H9 (cell line): ENCODE results near the gene KIF9. TPM values are rescaled to one million over a fixed set of nuclear protein-coding genes. Genes with fewer than 3 reads are reported as not detected.

Experiments
- DNase-seq: peaks from one replicate; pipeline ENCODE4 v3.0.0-alpha.2; 2017
- H2AFZ ChIP-seq: one replicate; pipeline ENCODE4 v1.6.1; 2013; ENCODE audit warnings: mild to moderate bottlenecking, low read length, control low read depth, moderate library complexity
- H2AK5ac ChIP-seq: 2 replicates; pipeline ENCODE4 v1.6.1; 2013; ENCODE audit warnings: low read length, control low read depth, mixed read lengths; ENCODE audit not compliant: insufficient read length
- H2BK120ac ChIP-seq: one replicate; pipeline ENCODE4 v1.6.1; 2013; ENCODE audit warnings: low read depth, mild to moderate bottlenecking, low read length, control low read depth, inconsistent platforms; ENCODE audit not compliant: poor library complexity, severe bottlenecking
- H2BK12ac ChIP-seq: 2 replicates; pipeline ENCODE4 v1.6.1; 2013; ENCODE audit warnings: low read length, control low read depth, mixed read lengths, low read depth; ENCODE audit not compliant: insufficient read length
- H2BK15ac ChIP-seq: 2 replicates; pipeline ENCODE4 v1.6.1; 2013; ENCODE audit warnings: low read depth, low read length, control low read depth
- H2BK20ac ChIP-seq: one replicate; pipeline ENCODE4 v1.6.1; 2013; ENCODE audit warnings: low read depth, mild to moderate bottlenecking, low read length, control low read depth, inconsistent platforms; ENCODE audit not compliant: poor library complexity, severe bottlenecking
- H2BK5ac ChIP-seq: 2 replicates; pipeline ENCODE4 v1.6.1; 2013; ENCODE audit warnings: low read length, control low read depth, mixed read lengths; ENCODE audit not compliant: insufficient read length
- H3K14ac ChIP-seq: 2 replicates; pipeline ENCODE4 v1.6.1; 2013; ENCODE audit warnings: low read length, control low read depth; ENCODE audit not compliant: insufficient read depth
- H3K18ac ChIP-seq: 2 replicates; pipeline ENCODE4 v1.6.1; 2013; ENCODE audit warnings: low read depth, mild to moderate bottlenecking, mixed read lengths, low read length, control low read depth; ENCODE audit not compliant: insufficient read length
- H3K23ac ChIP-seq: 2 replicates; pipeline ENCODE4 v1.6.1; 2013; ENCODE audit warnings: low read length, control low read depth, mixed read lengths, low read depth; ENCODE audit not compliant: insufficient read length
- H3K23me2 ChIP-seq: 2 replicates; pipeline ENCODE4 v1.6.1; 2013; ENCODE audit warnings: low read depth, mild to moderate bottlenecking, mixed read lengths, low read length, control low read depth; ENCODE audit not compliant: insufficient read length, poor library complexity, severe bottlenecking
- H3K27ac ChIP-seq: 2 replicates; pipeline ENCODE4 v1.5.1; 2013; ENCODE audit warnings: low read length, control low read depth, mixed read lengths, low read depth; ENCODE audit not compliant: insufficient read length
- H3K27me3 ChIP-seq: 2 replicates; pipeline ENCODE4 v1.6.1; 2013; ENCODE audit warnings: low read length, control low read depth, inconsistent platforms; ENCODE audit not compliant: insufficient read depth
- H3K4ac ChIP-seq: 2 replicates; pipeline ENCODE4 v1.6.1; 2013; ENCODE audit warnings: low read depth, mild to moderate bottlenecking, control low read depth, inconsistent platforms, low read length, moderate library complexity
- H3K4me1 ChIP-seq: 2 replicates; pipeline ENCODE4 v1.6.1; 2013; ENCODE audit warnings: low read length, control low read depth, inconsistent platforms; ENCODE audit not compliant: insufficient read depth
- H3K4me2 ChIP-seq: 2 replicates; pipeline ENCODE4 v1.6.1; 2013; ENCODE audit warnings: low read length, control low read depth, mixed read lengths; ENCODE audit not compliant: insufficient read length, insufficient read depth
- H3K56ac ChIP-seq: 2 replicates; pipeline ENCODE4 v1.6.1; 2013; ENCODE audit warnings: low read depth, mild to moderate bottlenecking, mixed read lengths, low read length, control low read depth; ENCODE audit not compliant: insufficient read length
- H3K79me1 ChIP-seq: 2 replicates; pipeline ENCODE4 v1.6.1; 2013; ENCODE audit warnings: low read depth, mild to moderate bottlenecking, moderate library complexity, low read length, control low read depth, inconsistent platforms; ENCODE audit not compliant: insufficient read depth, poor library complexity, severe bottlenecking
- H3K79me2 ChIP-seq: 2 replicates; pipeline ENCODE4 v1.6.1; 2013; ENCODE audit warnings: low read length, control low read depth, inconsistent platforms; ENCODE audit not compliant: insufficient read depth
- H3K9ac ChIP-seq: 2 replicates; pipeline ENCODE4 v1.6.1; 2013; ENCODE audit warnings: low read length, control low read depth, mixed read lengths; ENCODE audit not compliant: insufficient read length; ENCODE audit errors: extremely low read depth
- H3K9me3 ChIP-seq: one replicate; pipeline ENCODE4 v1.6.1; 2013; ENCODE audit warnings: low read depth, low read length, inconsistent platforms; ENCODE audit not compliant: control insufficient read depth
- H3T11ph ChIP-seq: one replicate; pipeline ENCODE4 v1.6.1; 2013; ENCODE audit warnings: mild to moderate bottlenecking, low read length, control low read depth, inconsistent platforms
- H4K20me1 ChIP-seq: one replicate; pipeline ENCODE4 v1.6.1; 2013; ENCODE audit not compliant: control insufficient read depth, insufficient read length, insufficient read depth
- H4K5ac ChIP-seq: 2 replicates; pipeline ENCODE4 v1.6.1; 2013; ENCODE audit warnings: low read depth, mild to moderate bottlenecking, mixed read lengths, low read length, control low read depth; ENCODE audit not compliant: insufficient read length
- H4K8ac ChIP-seq: replicated peaks from 2 replicates; pipeline ENCODE4 v1.6.1; 2013; ENCODE audit warnings: low read length, control low read depth, mixed read lengths, low read depth; ENCODE audit not compliant: insufficient read length
- H4K91ac ChIP-seq: 2 replicates; pipeline ENCODE4 v1.6.1; 2013; ENCODE audit warnings: low read depth, mild to moderate bottlenecking, moderate library complexity, mixed read lengths, low read length, control low read depth; ENCODE audit not compliant: insufficient read length
- H3K27ac Mint-ChIP-seq, 3 experiments: 2 replicates in 2 of 3; 3 replicates in 1 of 3; pipeline ENCODE4 v1.8.0; 2020 to 2021; ENCODE audit warnings: mixed read lengths in 3 of 3, mild to moderate bottlenecking in 1 of 3, moderate library complexity in 1 of 3
- H3K27me3 Mint-ChIP-seq: 2 replicates; pipeline ENCODE4 v1.8.0; 2021; ENCODE audit warnings: low read depth, mild to moderate bottlenecking, moderate library complexity, mixed read lengths
- H3K36me3 Mint-ChIP-seq, 3 experiments: 2 replicates in 2 of 3; 3 replicates in 1 of 3; pipeline ENCODE4 v1.8.0; 2020 to 2021; ENCODE audit warnings: low read depth in 3 of 3, mixed read lengths in 3 of 3; ENCODE audit not compliant: insufficient read depth in 1 of 3
- H3K4me1 Mint-ChIP-seq, 2 experiments: 2 replicates each; pipeline ENCODE4 v1.8.0; 2020; ENCODE audit warnings: mixed read lengths in 2 of 2
- H3K4me3 Mint-ChIP-seq, 2 experiments: 2 replicates in 1 of 2; 3 replicates in 1 of 2; pipeline ENCODE4 v1.8.0; 2020 to 2021; ENCODE audit warnings: mild to moderate bottlenecking in 2 of 2, mixed read lengths in 2 of 2, moderate library complexity in 1 of 2
- H3K9me3 Mint-ChIP-seq, 2 experiments: 2 replicates in 1 of 2; 3 replicates in 1 of 2; pipeline ENCODE4 v1.8.0; 2020; ENCODE audit warnings: mild to moderate bottlenecking in 2 of 2, mixed read lengths in 2 of 2, moderate library complexity in 1 of 2
- WGBS: extraction: QIAGEN DNeasy Blood & Tissue Kit; methylation state at CpG from one replicate; pipeline ENCODE4 v1.1.7; 2013; ENCODE audit warnings: missing lambda C conversion rate, low lambda C conversion rate, mixed read lengths; ENCODE audit not compliant: insufficient read length; ENCODE audit errors: extremely low coverage; 5-methylcytosine and 5-hydroxymethylcytosine counted together
- total RNA-seq: library from RNA; stranded (reverse); gene quantifications from 2 replicates; pipeline ENCODE4 v1.2.1, GENCODE V29; 2021
- TF ChIP-seq, protein P1 (sequence below): fragments of 200-600 bp; sonication (generic); conservative IDR thresholded peaks from 3 replicates; pipeline ENCODE4 v1.8.0; 2021; ENCODE audit warnings: antibody characterized with exemption, mild to moderate bottlenecking

KIF9 gene
- total RNA-seq, 1 experiment from 2014 or later, result 8.4 TPM

DNA sequence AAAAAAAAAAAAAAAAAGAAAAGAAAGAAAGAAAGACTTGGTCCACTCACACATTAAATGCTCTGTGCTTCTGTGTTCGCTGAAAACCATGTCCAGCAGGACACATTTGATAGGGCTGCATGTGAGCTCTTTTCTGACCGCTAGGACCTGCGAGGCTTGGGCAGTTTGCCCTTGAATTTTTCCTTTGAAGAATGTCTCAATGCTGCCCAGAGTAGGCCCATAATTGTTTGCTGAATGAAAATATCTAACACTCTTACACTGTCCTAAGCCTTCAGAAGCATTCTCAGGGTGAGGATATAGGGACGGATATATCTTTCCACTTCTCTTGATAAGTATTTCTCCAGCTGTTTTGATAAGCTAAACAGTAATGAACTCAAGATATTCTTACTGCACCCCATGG, 6.0 kb downstream of the KIF9 start:
- no peaks in the 10 kb centered on the region for H3K36me3 Mint-ChIP-seq
- Histone ChIP-seq H2AFZ (no peak overlapping the region), H3K27ac (no peak overlapping the region), H3K14ac (no peak overlapping the region), H4K91ac (no peak overlapping the region), H2BK5ac (no peak overlapping the region), H3T11ph (no peak overlapping the region), H3K9ac (no peak overlapping the region), H4K5ac (no peak overlapping the region), H2BK20ac (peak overlapping the region; percentile 60), H3K9me3 (no peaks in the 10 kb centered on the region), H2AK5ac (no peak overlapping the region), H3K23ac (no peak overlapping the region), H3K27me3 (no peaks in the 10 kb centered on the region), H3K4me1 (no peaks in the 10 kb centered on the region), H2BK12ac (no peak overlapping the region), H2BK120ac (no peak overlapping the region), H3K56ac (no peak overlapping the region), H4K8ac (no peak overlapping the region), H2BK15ac (no peak overlapping the region), H3K4ac (no peak overlapping the region), H3K79me1 (no peaks in the 10 kb centered on the region), H3K4me2 (no peak overlapping the region), H4K20me1 (no peaks in the 10 kb centered on the region), H3K18ac (no peak overlapping the region), H3K23me2 (peaks cover 1% of the 10 kb centered on the region), H3K79me2 (no peaks in the 10 kb centered on the region)
- DNase-seq, result no peak
- TF ChIP-seq, protein P1, sequence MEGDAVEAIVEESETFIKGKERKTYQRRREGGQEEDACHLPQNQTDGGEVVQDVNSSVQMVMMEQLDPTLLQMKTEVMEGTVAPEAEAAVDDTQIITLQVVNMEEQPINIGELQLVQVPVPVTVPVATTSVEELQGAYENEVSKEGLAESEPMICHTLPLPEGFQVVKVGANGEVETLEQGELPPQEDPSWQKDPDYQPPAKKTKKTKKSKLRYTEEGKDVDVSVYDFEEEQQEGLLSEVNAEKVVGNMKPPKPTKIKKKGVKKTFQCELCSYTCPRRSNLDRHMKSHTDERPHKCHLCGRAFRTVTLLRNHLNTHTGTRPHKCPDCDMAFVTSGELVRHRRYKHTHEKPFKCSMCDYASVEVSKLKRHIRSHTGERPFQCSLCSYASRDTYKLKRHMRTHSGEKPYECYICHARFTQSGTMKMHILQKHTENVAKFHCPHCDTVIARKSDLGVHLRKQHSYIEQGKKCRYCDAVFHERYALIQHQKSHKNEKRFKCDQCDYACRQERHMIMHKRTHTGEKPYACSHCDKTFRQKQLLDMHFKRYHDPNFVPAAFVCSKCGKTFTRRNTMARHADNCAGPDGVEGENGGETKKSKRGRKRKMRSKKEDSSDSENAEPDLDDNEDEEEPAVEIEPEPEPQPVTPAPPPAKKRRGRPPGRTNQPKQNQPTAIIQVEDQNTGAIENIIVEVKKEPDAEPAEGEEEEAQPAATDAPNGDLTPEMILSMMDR, result no peak
- H3K4me3 Mint-ChIP-seq, result no peak overlapping the region
- no peaks in the 10 kb centered on the region for H3K9me3 Mint-ChIP-seq
- H3K4me1 Mint-ChIP-seq, result peaks cover 6 to 11% of the 10 kb centered on the region in 2 experiments
- no CpG with 5 or more reads among the region's 4 CpGs for WGBS
- H3K27ac Mint-ChIP-seq, result no peak overlapping the region
- H3K27me3 Mint-ChIP-seq, result no peaks in the 10 kb centered on the region
